Inflammatory macrophage treated with lipopolysaccharide for 4 hours (primary cell): ENCODE data around the gene SIM1.
A peak's percentile ranks its signal among the peaks of the same experiment; 100 is the strongest.

Experiments used
- DNase-seq: peaks from one replicate; pipeline ENCODE4 v3.0.0-alpha.2; 2020

SIM1 gene

GRCh38 chr6:100347901-100348550, 116.7 kb downstream of the SIM1 start:
- DNase-seq: no peak

GRCh38 chr6:100346828-100347227, 117.9 kb downstream of the SIM1 start:
- DNase-seq: no peak

- no peak for DNase-seq
Measured at GRCh38 chr6:100346203-100346602, 118.5 kb downstream of the SIM1 start.

- DNase-seq: no peak
Measured at GRCh38 chr6:100344761-100345160, 120.0 kb downstream of the SIM1 start.

GRCh38 chr6:100344321-100344720, 120.4 kb downstream of the SIM1 start:
- no peak for DNase-seq

GRCh38 chr6:100343316-100344077, 121.2 kb downstream of the SIM1 start:
- peak; percentile 50 for DNase-seq

- DNase-seq: no peak
Measured at GRCh38 chr6:100342830-100343229, 121.9 kb downstream of the SIM1 start.

GRCh38 chr6:100339574-100340255, 125.0 kb downstream of the SIM1 start:
- no peak for DNase-seq

- DNase-seq: no peak
Measured at GRCh38 chr6:100338090-100338489, 126.6 kb downstream of the SIM1 start.

GRCh38 chr6:100336876-100337275, 127.8 kb downstream of the SIM1 start:
- no peak for DNase-seq

- no peak for DNase-seq
Measured at GRCh38 chr6:100335991-100336390, 128.7 kb downstream of the SIM1 start.
